B cell (primary cell): ENCODE data around the gene GATM.

Source experiments
- CTCF ChIP-seq: fragments of 200-600 bp; IDR thresholded peaks from one replicate; pipeline ENCODE4 v1.8.0; 2022; ENCODE audit warnings: antibody characterized with exemption, mild to moderate bottlenecking
- EZH2 ChIP-seq: IDR thresholded peaks from 2 replicates; pipeline ENCODE4 v1.6.1; 2012; ENCODE audit warnings: borderline replicate concordance, low read depth, mild to moderate bottlenecking, moderate library complexity, low read length; ENCODE audit not compliant: insufficient read depth, poor library complexity, severe bottlenecking

- TF ChIP-seq CTCF = no peak
- no peak for TF ChIP-seq EZH2
Observed at GRCh38 chr15:45326741-45327140, 51.6 kb downstream of the GATM start.
